Ascending aorta (tissue), 2 donors: ENCODE results near the gene GDF9. TPM values are rescaled to one million over a fixed set of nuclear protein-coding genes. Genes with fewer than 3 reads are reported as not detected.

Source experiments
- DNase-seq, 2 donors: peaks; one replicate each; pipeline ENCODE4 v3.0.0-alpha.2; 2019; ENCODE audit warnings: low spot score in 2 of 2
- H3K27ac ChIP-seq, 2 donors: fragments of 200-600 bp; sonication (generic); one replicate each; pipeline ENCODE4 v1.5.1; 2016 to 2017; ENCODE audit warnings: mild to moderate bottlenecking in 1 of 2
- H3K27me3 ChIP-seq: fragments of 200-600 bp; sonication (generic); one replicate; pipeline ENCODE4 v1.5.1; 2017
- H3K36me3 ChIP-seq, 2 donors: fragments of 200-600 bp; sonication (generic); one replicate each; pipeline ENCODE4 v1.5.1; 2016
- H3K4me1 ChIP-seq, 2 donors: fragments of 200-600 bp; sonication (generic); one replicate each; pipeline ENCODE4 v1.5.1; 2016 to 2017; ENCODE audit warnings: mild to moderate bottlenecking in 1 of 2
- H3K4me3 ChIP-seq, 2 donors: fragments of 200-600 bp; sonication (generic); one replicate each; pipeline ENCODE4 v1.5.1; 2016 to 2017; ENCODE audit warnings: mild to moderate bottlenecking in 1 of 2
- H3K9me3 ChIP-seq, 2 donors: fragments of 200-600 bp; sonication (generic); one replicate each; pipeline ENCODE4 v1.5.1; 2016
- CTCF ChIP-seq, 3 experiments: fragments of 200-600 bp in 2 of 3; fragments of 450-650 bp in 1 of 3; sonication (generic) in 2 of 3; IDR thresholded peaks; one replicate each; pipeline ENCODE4 v1.5.1; 2016 to 2019; ENCODE audit warnings: antibody characterized with exemption in 3 of 3, mild to moderate bottlenecking in 1 of 3, moderate library complexity in 1 of 3
- intact Hi-C: fragments of 100-400 bp; cut with DNase I; formaldehyde crosslinking; loops from one replicate; pipeline ENCODE4 v1.15.1; 2023
- total RNA-seq: library from RNA; depleted of rRNA; stranded (reverse); fragments of >200 nt; gene quantifications from one replicate; pipeline ENCODE4 v1.1.0, GENCODE V29; 2016

GDF9 gene
- total RNA-seq, 1 donor from 2014 or later, result not detected

- no peaks in the 10 kb centered on the region for H3K9me3 ChIP-seq
- no peaks in the 10 kb centered on the region for H3K4me1 ChIP-seq
- H3K27ac ChIP-seq, result no peak overlapping the region
- no peak for TF ChIP-seq CTCF (IDR thresholded peaks at IDR 0.05)
- no peaks in the 10 kb centered on the region for H3K27me3 ChIP-seq
- intact Hi-C loops, result no loop called here
- no peaks in the 10 kb centered on the region for H3K36me3 ChIP-seq
- no peak overlapping the region for H3K4me3 ChIP-seq
- no peak for DNase-seq
Measured at GRCh38 chr5:132840896-132841295, 25.4 kb downstream of the GDF9 start.

- Histone ChIP-seq H3K9me3 (no peaks in the 10 kb centered on the region), H3K27me3 (no peaks in the 10 kb centered on the region), H3K4me3 (no peak overlapping the region), H3K4me1 (no peaks in the 10 kb centered on the region), H3K27ac (no peak overlapping the region), H3K36me3 (no peaks in the 10 kb centered on the region)
- DNase-seq, result no peak
- intact Hi-C loops, result no loop called here
- TF ChIP-seq CTCF (IDR thresholded peaks at IDR 0.05), result no peak
Measured at GRCh38 chr5:132840313-132840712, 26.0 kb downstream of the GDF9 start.

GRCh38 chr5:132839426-132840301 lies 26.6 kb downstream of the GDF9 start:
- H3K27ac ChIP-seq, result no peak overlapping the region
- no peaks in the 10 kb centered on the region for H3K4me1 ChIP-seq
- H3K27me3 ChIP-seq, result no peaks in the 10 kb centered on the region
- H3K4me3 ChIP-seq, result no peak overlapping the region
- intact Hi-C loops, result no loop called here
- no peak for TF ChIP-seq CTCF (IDR thresholded peaks at IDR 0.05)
- peak in 1 of 2 donors; percentile 3 for DNase-seq
- H3K36me3 ChIP-seq, result no peaks in the 10 kb centered on the region
- no peaks in the 10 kb centered on the region for H3K9me3 ChIP-seq

- Histone ChIP-seq H3K4me1 (no peaks in the 10 kb centered on the region), H3K27ac (no peak overlapping the region)
- TF ChIP-seq CTCF (IDR thresholded peaks at IDR 0.05), result no peak
Measured at GRCh38 chr5:132838516-132839282, 27.6 kb downstream of the GDF9 start.

GRCh38 chr5:132837868-132838267 lies 28.4 kb downstream of the GDF9 start:
- Histone ChIP-seq H3K4me1 (no peaks in the 10 kb centered on the region), H3K4me3 (no peak overlapping the region), H3K27ac (no peak overlapping the region), H3K36me3 (no peaks in the 10 kb centered on the region), H3K27me3 (no peaks in the 10 kb centered on the region), H3K9me3 (no peaks in the 10 kb centered on the region)
- TF ChIP-seq CTCF (IDR thresholded peaks at IDR 0.05), result no peak
- peak in 1 of 2 donors; percentile 7 for DNase-seq
- intact Hi-C loops, result no loop called here

More at GRCh38 chr5:132838516-132839282, 27.6 kb downstream of the GDF9 start:
- DNase-seq, result peak in 1 of 2 donors; percentile 16
- Histone ChIP-seq H3K4me3 (no peak overlapping the region), H3K27me3 (no peaks in the 10 kb centered on the region), H3K36me3 (no peaks in the 10 kb centered on the region), H3K9me3 (no peaks in the 10 kb centered on the region)
- intact Hi-C loops, result no loop called here
